Fibroblast of lung (primary cell): Measurements from ENCODE around the gene KCNMA1. TPM values are rescaled to one million over a fixed set of nuclear protein-coding genes. Genes with fewer than 3 reads are reported as not detected.

ENCODE experiments used
- DNase-seq, 2 donors: peaks; one replicate each; pipeline versions ENCODE4 v3.0.0 to v3.0.0-alpha.2; 2010; ENCODE audit warnings: low read depth in 2 of 2
- H2AFZ ChIP-seq: 2 replicates; pipeline ENCODE4 v1.5.1; 2012; ENCODE audit warnings: low read length, control low read depth, inconsistent platforms
- H3K27ac ChIP-seq: 2 replicates; pipeline ENCODE4 v1.5.1; 2011; ENCODE audit warnings: low read length, control low read depth; ENCODE audit not compliant: insufficient read depth
- H3K27me3 ChIP-seq: 2 replicates; pipeline ENCODE4 v1.5.1; 2011; ENCODE audit warnings: mild to moderate bottlenecking, low read length; ENCODE audit not compliant: control insufficient read depth, insufficient read depth
- H3K36me3 ChIP-seq: 2 replicates; pipeline ENCODE4 v1.5.1; 2011; ENCODE audit warnings: low read length; ENCODE audit not compliant: control insufficient read depth, insufficient read depth
- H3K4me1 ChIP-seq: 2 replicates; pipeline ENCODE4 v1.5.1; 2011; ENCODE audit warnings: low read length; ENCODE audit not compliant: control insufficient read depth, insufficient read depth; ENCODE audit errors: extremely low read depth
- H3K4me2 ChIP-seq: 2 replicates; pipeline ENCODE4 v1.5.1; 2011; ENCODE audit warnings: low read length, control low read depth; ENCODE audit not compliant: insufficient read depth; ENCODE audit errors: extremely low read depth
- H3K4me3 ChIP-seq, 4 experiments: fragments of 200-600 bp in 1 of 4; sonication (generic) in 1 of 4; replicated peaks in 1 of 4; 2 replicates each; pipeline ENCODE4 v1.5.1; 2011 to 2016; ENCODE audit warnings: low read length in 4 of 4, low read depth in 3 of 4, mild to moderate bottlenecking in 3 of 4, control low read depth in 2 of 4, inconsistent platforms in 1 of 4, mixed read lengths in 1 of 4; ENCODE audit not compliant: insufficient read depth in 1 of 4; ENCODE audit errors: control extremely low read depth in 1 of 4
- H3K79me2 ChIP-seq: 2 replicates; pipeline ENCODE4 v1.5.1; 2012; ENCODE audit warnings: mild to moderate bottlenecking, low read length, inconsistent platforms; ENCODE audit not compliant: control insufficient read depth, insufficient read depth
- H3K9ac ChIP-seq: 2 replicates; pipeline ENCODE4 v1.5.1; 2011; ENCODE audit warnings: mild to moderate bottlenecking, low read length, control low read depth; ENCODE audit not compliant: insufficient read depth
- H3K9me3 ChIP-seq: 2 replicates; pipeline ENCODE4 v1.5.1; 2012; ENCODE audit warnings: low read depth, low read length; ENCODE audit not compliant: control insufficient read depth, insufficient read depth
- H4K20me1 ChIP-seq: 2 replicates; pipeline ENCODE4 v1.5.1; 2011; ENCODE audit warnings: low read length; ENCODE audit not compliant: control insufficient read depth, insufficient read depth; ENCODE audit errors: extremely low read depth
- EZH2 ChIP-seq: IDR thresholded peaks from 2 replicates; pipeline ENCODE4 v1.5.1; 2012; ENCODE audit warnings: low read length, control low read depth, mild to moderate bottlenecking; ENCODE audit errors: missing control alignments
- polyA plus RNA-seq, 2 donors: library from polyadenylated mRNA; depleted of rRNA in 1 of 2; stranded (reverse) in 1 of 2; unstranded in 1 of 2; fragments of >200 nt; gene quantifications; 2 replicates each; pipeline ENCODE4 v1.2.1, GENCODE V29; 2011 to 2012; ENCODE audit warnings: missing spikeins in 1 of 2
- total RNA-seq: library from RNA; depleted of rRNA; stranded (reverse); fragments of >200 nt; gene quantifications from 2 replicates; pipeline ENCODE4 v1.2.1, GENCODE V29; 2014
- TF ChIP-seq, protein P1 (sequence below), 2 donors: IDR thresholded peaks in 1 of 2; conservative IDR thresholded peaks in 1 of 2; 1 replicate in 1 of 2; 2 replicates in 1 of 2; pipeline ENCODE4 v1.5.1; 2011 to 2012; ENCODE audit warnings: low read length in 2 of 2, control low read depth in 1 of 2, inconsistent platforms in 1 of 2, low read depth in 1 of 2, mild to moderate bottlenecking in 1 of 2

Gene KCNMA1
- total and polyA plus RNA-seq, 2 donors (not counting 1 experiment from before 2014, with no cell fraction given) = 31.0 to 138 TPM

DNA sequence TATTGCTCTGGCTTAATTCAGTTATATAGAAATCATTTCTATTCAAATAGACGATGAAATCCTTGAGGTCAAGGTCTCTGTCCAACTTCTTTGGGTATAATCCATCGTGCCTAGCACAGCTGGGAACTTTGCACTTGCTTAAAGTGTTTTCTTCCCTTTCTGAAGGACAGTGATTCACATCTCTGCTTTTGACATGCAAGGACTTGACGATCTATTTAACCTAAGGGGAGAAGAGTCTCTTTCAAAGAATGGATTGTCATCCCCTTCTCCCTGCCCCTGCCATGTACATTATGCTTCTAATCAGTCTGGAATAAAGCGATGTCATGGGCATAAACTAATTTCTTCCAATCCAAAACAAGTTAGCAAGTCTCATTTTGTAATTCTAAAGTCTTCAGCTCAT, 488.6 kb downstream of the KCNMA1 start:
- H4K20me1 ChIP-seq = no peaks in the 10 kb centered on the region
- H3K27me3 ChIP-seq = no peaks in the 10 kb centered on the region
- H2AFZ ChIP-seq = no peak overlapping the region
- H3K4me2 ChIP-seq = no peak overlapping the region
- no peaks in the 10 kb centered on the region for H3K4me1 ChIP-seq
- no peaks in the 10 kb centered on the region for H3K36me3 ChIP-seq
- no peak overlapping the region for H3K9ac ChIP-seq
- no peak for DNase-seq
- TF ChIP-seq, protein P1, sequence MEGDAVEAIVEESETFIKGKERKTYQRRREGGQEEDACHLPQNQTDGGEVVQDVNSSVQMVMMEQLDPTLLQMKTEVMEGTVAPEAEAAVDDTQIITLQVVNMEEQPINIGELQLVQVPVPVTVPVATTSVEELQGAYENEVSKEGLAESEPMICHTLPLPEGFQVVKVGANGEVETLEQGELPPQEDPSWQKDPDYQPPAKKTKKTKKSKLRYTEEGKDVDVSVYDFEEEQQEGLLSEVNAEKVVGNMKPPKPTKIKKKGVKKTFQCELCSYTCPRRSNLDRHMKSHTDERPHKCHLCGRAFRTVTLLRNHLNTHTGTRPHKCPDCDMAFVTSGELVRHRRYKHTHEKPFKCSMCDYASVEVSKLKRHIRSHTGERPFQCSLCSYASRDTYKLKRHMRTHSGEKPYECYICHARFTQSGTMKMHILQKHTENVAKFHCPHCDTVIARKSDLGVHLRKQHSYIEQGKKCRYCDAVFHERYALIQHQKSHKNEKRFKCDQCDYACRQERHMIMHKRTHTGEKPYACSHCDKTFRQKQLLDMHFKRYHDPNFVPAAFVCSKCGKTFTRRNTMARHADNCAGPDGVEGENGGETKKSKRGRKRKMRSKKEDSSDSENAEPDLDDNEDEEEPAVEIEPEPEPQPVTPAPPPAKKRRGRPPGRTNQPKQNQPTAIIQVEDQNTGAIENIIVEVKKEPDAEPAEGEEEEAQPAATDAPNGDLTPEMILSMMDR (conservative IDR thresholded peaks at IDR 0.05 in 1 of 2, IDR thresholded peaks at IDR 0.05 in 1 of 2; ENCODE audit: low read depth in 1 of 2, low read length in 2 of 2) = no peak
- no peak for TF ChIP-seq EZH2
- no peaks in the 10 kb centered on the region for H3K79me2 ChIP-seq
- H3K4me3 ChIP-seq = no peak overlapping the region
- no peaks in the 10 kb centered on the region for H3K9me3 ChIP-seq
- H3K27ac ChIP-seq = no peak overlapping the region

DNA sequence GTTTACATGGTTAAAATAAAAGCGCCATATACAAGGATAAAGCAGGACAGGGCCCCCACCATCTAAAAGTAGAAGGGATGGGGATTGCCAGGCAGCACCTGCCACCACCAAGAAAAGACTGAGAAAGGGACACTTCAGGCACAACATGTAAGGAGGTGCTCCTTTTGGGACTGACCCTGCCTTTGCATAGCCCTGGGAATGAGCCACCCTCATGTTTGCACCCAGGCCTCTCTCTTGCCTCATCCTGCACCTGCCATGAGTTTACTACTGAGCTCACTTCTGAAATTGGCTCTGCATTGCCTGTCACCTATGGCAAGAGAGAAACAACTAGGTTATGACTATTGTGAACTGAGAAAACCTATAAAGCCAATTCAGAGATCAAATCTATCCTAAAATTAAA, 489.7 kb downstream of the KCNMA1 start:
- Histone ChIP-seq H3K4me1 (no peaks in the 10 kb centered on the region), H2AFZ (no peak overlapping the region), H3K4me2 (no peak overlapping the region), H3K9ac (no peak overlapping the region), H3K9me3 (no peaks in the 10 kb centered on the region), H4K20me1 (no peaks in the 10 kb centered on the region), H3K4me3 (no peak overlapping the region), H3K27me3 (no peaks in the 10 kb centered on the region), H3K79me2 (no peaks in the 10 kb centered on the region), H3K36me3 (no peaks in the 10 kb centered on the region), H3K27ac (no peak overlapping the region)
- no peak for DNase-seq
- TF ChIP-seq EZH2 = no peak
- TF ChIP-seq, protein P1 (conservative IDR thresholded peaks at IDR 0.05 in 1 of 2, IDR thresholded peaks at IDR 0.05 in 1 of 2; ENCODE audit: low read depth in 1 of 2, low read length in 2 of 2) = no peak

DNA sequence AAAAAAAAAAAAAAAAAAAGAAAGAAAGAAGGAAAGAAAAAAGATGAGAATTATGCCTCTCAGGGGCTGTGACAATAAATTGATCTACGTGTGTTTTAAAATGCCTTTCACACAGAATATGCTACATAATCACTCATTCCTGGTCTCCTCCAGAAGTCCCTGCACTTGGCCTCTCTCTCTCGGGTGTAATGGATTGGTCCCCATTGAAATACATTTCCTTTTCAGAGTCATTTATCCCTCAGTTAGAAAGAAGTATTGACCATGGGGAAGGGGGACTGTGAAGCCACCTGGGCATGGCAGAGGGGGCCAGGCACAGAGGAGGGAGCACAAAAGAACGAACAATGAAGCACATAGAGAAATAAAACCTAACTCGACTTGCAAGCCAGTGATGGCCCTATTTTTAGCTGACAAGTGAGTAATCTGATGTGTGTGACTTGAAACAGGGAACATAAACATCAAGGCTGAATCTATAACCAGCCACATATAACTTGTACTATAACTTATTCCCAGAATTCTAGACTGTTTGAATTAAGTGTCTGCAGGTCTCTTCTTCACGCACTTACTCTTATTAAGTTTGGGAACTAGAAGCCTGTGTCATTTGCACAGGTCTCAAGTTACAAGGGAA, 490.8 kb downstream of the KCNMA1 start:
- no peaks in the 10 kb centered on the region for H3K9me3 ChIP-seq
- H4K20me1 ChIP-seq = no peaks in the 10 kb centered on the region
- TF ChIP-seq EZH2 = no peak
- TF ChIP-seq, protein P1 (conservative IDR thresholded peaks at IDR 0.05 in 1 of 2, IDR thresholded peaks at IDR 0.05 in 1 of 2; ENCODE audit: low read depth in 1 of 2, low read length in 2 of 2) = no peak
- H3K79me2 ChIP-seq = no peaks in the 10 kb centered on the region
- H3K27ac ChIP-seq = no peak overlapping the region
- H3K36me3 ChIP-seq = no peaks in the 10 kb centered on the region
- no peak overlapping the region for H3K4me3 ChIP-seq
- peak in 1 of 2 donors; percentile 47 for DNase-seq
- H3K4me2 ChIP-seq = no peak overlapping the region
- no peak overlapping the region for H2AFZ ChIP-seq
- H3K9ac ChIP-seq = no peak overlapping the region
- H3K27me3 ChIP-seq = no peaks in the 10 kb centered on the region
- no peaks in the 10 kb centered on the region for H3K4me1 ChIP-seq
